T47D (cell line): ENCODE measurements around the gene TTI1.

Experiments
- DNase-seq, 2 experiments: peaks; one replicate each; pipeline versions ENCODE4 v3.0.0 to v3.0.0-alpha.2; 2011 to 2012; ENCODE audit warnings: low read depth in 1 of 2, low spot score in 1 of 2
- JUND ChIP-seq: IDR thresholded peaks from 2 replicates; pipeline ENCODE4 v1.6.1; 2012; ENCODE audit warnings: low read depth
- in situ Hi-C: cut with HindIII; loops from 2 replicates; pipeline ENCODE4 v1.10.0; 2016; ENCODE audit warnings: low sequenced_read_pairs, low pct_unique_long_range_greater_than_20kb

TTI1 gene

GRCh38 chr20:38001173-38001875 is 31.9 kb downstream of the TTI1 start:
- DNase-seq: no peak
- in situ Hi-C loops: no loop called here
- no peak for TF ChIP-seq JUND

DNA sequence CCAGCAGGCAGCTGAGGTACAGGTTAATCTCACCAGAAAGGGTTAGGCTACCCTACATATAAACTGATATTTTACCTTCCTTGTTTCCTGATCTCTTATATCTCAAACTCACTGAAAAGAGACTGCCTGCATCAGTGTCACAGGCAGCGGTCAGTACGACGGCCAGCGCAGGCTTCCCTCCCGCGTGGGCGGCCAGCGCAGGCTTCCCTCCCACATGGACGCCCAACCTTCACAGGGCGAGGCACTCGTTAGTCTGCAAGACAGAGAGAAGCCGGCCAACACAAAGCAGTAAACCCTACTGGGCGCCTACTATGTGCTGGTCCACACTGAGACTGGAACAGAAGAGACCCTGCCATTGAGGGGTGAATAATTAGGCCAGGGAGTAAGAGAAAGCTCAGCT is 33.0 kb downstream of the TTI1 start:
- in situ Hi-C loops: no loop called here
- no peak for DNase-seq
- TF ChIP-seq JUND: no peak

DNA sequence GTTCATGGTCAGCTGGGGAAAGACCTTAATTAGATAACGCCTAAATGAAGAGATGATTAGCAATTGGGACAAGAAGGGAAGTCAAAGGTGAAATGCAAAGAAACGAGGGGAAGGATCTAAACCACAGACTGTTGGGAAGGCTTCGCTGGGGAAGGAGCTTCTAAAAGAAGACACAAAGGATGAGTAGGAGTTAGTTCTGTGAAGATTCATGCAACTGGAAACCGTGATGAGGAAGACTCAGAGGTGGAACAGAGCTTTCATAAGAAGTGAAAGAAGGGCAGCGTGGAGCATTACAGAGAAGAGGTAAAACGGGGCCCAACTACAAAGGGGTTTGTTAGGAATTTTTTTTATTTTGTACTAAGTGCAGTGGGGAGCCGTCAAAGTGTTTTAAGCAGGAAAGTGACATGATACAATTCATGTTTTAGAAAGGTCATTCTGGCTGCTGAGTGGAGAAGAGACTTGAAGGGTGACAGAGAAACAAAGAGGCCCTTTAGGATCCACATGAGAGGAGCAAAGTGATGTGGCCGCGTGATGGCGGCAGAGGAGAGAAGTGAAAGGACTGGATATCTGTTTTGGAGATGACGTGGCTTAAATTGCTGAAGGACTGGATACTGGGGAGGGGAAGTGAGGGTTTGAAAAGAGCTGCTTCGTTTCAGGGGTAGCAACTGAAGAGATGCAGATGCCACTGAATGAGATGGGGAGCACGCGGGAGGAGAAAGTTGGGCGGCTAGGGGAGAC is 33.6 kb downstream of the TTI1 start:
- DNase-seq: no peak
- in situ Hi-C loops: no loop called here
- no peak for TF ChIP-seq JUND

DNA sequence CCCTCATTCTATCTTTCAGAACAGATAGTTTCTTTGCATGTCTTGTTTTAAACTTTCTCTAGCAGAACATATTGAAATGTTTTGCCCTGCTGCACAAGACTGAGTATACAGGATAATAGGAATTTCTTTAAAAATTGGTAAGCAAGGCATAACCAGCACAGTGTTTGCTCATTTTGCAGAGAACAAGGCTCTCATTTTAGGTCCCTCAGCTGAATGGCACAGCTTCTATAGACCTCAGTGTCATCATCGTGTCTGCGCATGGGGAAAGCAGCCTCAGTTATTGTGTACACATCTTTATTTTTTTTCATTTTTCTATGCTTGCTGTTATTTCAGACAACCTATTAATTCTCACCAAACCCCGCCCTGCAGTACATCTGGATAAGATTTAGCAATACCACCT is 35.7 kb downstream of the TTI1 start:
- DNase-seq: no peak
- in situ Hi-C loops: no loop called here

GRCh38 chr20:37995856-37996605 is 37.2 kb downstream of the TTI1 start:
- TF ChIP-seq JUND: no peak
- DNase-seq: no peak
- in situ Hi-C loops: no loop called here

More for the DNA sequence above, 35.7 kb downstream of the TTI1 start:
- TF ChIP-seq JUND: no peak

GRCh38 chr20:37994512-37994911 is 38.7 kb downstream of the TTI1 start:
- no peak for TF ChIP-seq JUND
- DNase-seq: peak in 1 of 2 experiments; percentile 16
- in situ Hi-C loops: no loop called here

DNA sequence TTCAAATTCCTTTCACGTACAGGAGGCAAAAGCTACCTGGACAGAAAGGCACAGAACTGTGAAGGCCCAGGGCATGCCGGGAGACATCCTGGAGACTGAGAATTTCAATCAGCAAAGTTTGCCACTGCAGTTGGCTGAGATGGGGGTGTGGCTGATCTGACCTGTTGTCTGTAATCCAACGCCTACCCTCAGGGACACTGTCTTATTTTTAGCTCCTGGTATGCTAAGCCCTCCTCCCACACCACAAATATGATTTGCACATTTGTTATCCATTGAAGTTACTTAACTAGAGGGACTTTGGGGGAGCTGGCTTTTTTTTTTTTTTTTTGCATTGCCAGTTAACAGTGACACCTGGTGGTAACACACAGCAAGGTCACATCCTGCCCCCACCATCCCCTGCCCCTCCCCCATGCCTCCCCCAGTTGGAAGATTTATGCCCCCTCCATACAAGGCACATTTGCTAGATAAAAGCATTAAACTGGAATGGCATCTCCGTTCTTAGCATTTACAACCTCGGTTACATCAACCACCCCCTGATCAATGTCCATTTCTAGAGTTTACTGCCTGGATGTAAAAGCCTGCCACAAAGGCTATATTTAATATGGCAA is 40.4 kb downstream of the TTI1 start:
- no peak for TF ChIP-seq JUND
- in situ Hi-C loops: no loop called here
- DNase-seq: peak; percentile 46 to 54

DNA sequence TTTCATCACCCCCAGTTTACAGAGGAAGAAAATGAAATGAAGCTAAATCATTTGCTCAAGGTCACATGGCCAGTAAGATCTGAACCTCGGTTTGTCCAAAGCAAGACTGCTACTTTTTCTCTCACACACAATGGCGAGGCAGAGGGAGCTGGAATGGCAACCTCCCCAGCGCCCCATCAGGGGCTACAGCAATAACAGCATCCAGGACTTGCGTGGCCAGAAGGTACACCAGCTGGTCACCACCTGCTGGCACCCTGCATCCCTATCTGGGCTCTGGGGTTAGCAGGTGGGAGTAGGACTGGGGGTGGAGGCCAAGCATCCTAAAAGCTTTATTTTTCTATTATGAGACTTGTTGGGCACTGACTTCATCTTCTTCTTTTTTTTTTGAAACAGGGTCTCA is 41.3 kb downstream of the TTI1 start:
- in situ Hi-C loops: no loop called here
- DNase-seq: no peak
- no peak for TF ChIP-seq JUND

- no peak for TF ChIP-seq JUND
- in situ Hi-C loops: no loop called here
- no peak for DNase-seq
These were observed 41.9 kb downstream of the TTI1 start for GRCh38 chr20:37991157-37991866.

- peak; percentile 31 to 60 for DNase-seq
- in situ Hi-C loops: no loop called here
- no peak for TF ChIP-seq JUND
These were observed 42.6 kb downstream of the TTI1 start for GRCh38 chr20:37990571-37991151.

- no peak for DNase-seq
- in situ Hi-C loops: no loop called here
- TF ChIP-seq JUND: no peak
These were observed 43.5 kb downstream of the TTI1 start for GRCh38 chr20:37989601-37990295.
